ENCODE data around the gene REC8.

- TF ChIP-seq CTCF (optimal IDR thresholded peaks at IDR 0.05 in 1 of 3, IDR thresholded peaks at IDR 0.05 in 1 of 3, conservative IDR thresholded peaks at IDR 0.05 in 1 of 3; ENCODE audit: extremely low read depth in 1 of 3, insufficient read depth in 2 of 3, low read length in 3 of 3) (no peak), EZH2 (IDR thresholded peaks at IDR 0.05; ENCODE audit: low read length) (no peak)
Measured at GRCh38 chr14:24211311-24211710, 39.4 kb downstream of the REC8 start.

All from keratinocyte (primary cell).